Measurements from ENCODE around the gene KAZN. TPM values are rescaled to one million over a fixed set of nuclear protein-coding genes. Genes with fewer than 3 reads are reported as not detected.

KAZN gene
- total and polyA plus RNA-seq, 2 experiments from 2014 or later, result 7.9 to 15.6 TPM

- H3K27ac ChIP-seq, result no peak overlapping the region
- no peaks in the 10 kb centered on the region for H3K9me3 ChIP-seq (ENCODE audit: low read depth)
- H3K27me3 ChIP-seq, result no peaks in the 10 kb centered on the region
- no peak overlapping the region for H2AFZ ChIP-seq
- no peaks in the 10 kb centered on the region for H3K79me2 ChIP-seq
- H3K9me2 ChIP-seq (replicated peaks; ENCODE audit: insufficient read depth), result no peaks in the 10 kb centered on the region
- peaks cover 7% of the 10 kb centered on the region for H4K20me1 ChIP-seq (ENCODE audit: insufficient read depth, poor library complexity, severe bottlenecking)
- no peak for TF ChIP-seq CTCF (IDR thresholded peaks at IDR 0.05; ENCODE audit: poor library complexity)
- TF ChIP-seq EZH2 (IDR thresholded peaks at IDR 0.05; ENCODE audit: borderline replicate concordance), result no peak
- no peak for TF ChIP-seq EZH2phosphoT487 (IDR thresholded peaks at IDR 0.05; ENCODE audit: low read depth, severe bottlenecking, unreplicated experiment)
- 51% methylated on average over 11 of the region's 11 CpGs for WGBS (ENCODE audit: low lambda C conversion rate, missing lambda C conversion rate)
- DNase-seq (ENCODE audit: low spot score), result peak; percentile 15
- no peaks in the 10 kb centered on the region for H3K36me3 ChIP-seq (replicated peaks; ENCODE audit: insufficient read depth, low read depth)
- H3K4me3 ChIP-seq, result no peak overlapping the region
- no peak overlapping the region for H3K4me2 ChIP-seq
- no peaks in the 10 kb centered on the region for H3K4me1 ChIP-seq (ENCODE audit: insufficient read depth)
These were observed 28.6 kb downstream of the KAZN start for GRCh38 chr1:14626869-14627607.

GRCh38 chr1:14627608-14628489 lies 29.4 kb downstream of the KAZN start:
- no peaks in the 10 kb centered on the region for H3K27me3 ChIP-seq
- H3K9me2 ChIP-seq (replicated peaks; ENCODE audit: insufficient read depth), result no peaks in the 10 kb centered on the region
- peaks cover 7% of the 10 kb centered on the region for H4K20me1 ChIP-seq (ENCODE audit: insufficient read depth, poor library complexity, severe bottlenecking)
- peak overlapping the region; percentile 44 for H3K4me2 ChIP-seq
- no peaks in the 10 kb centered on the region for H3K4me1 ChIP-seq (ENCODE audit: insufficient read depth)
- H3K36me3 ChIP-seq (replicated peaks; ENCODE audit: insufficient read depth, low read depth), result no peaks in the 10 kb centered on the region
- no peak overlapping the region for H3K27ac ChIP-seq
- no peak for TF ChIP-seq CTCF (IDR thresholded peaks at IDR 0.05; ENCODE audit: poor library complexity)
- no peak for TF ChIP-seq EZH2phosphoT487 (IDR thresholded peaks at IDR 0.05; ENCODE audit: low read depth, severe bottlenecking, unreplicated experiment)
- TF ChIP-seq EZH2 (IDR thresholded peaks at IDR 0.05; ENCODE audit: borderline replicate concordance), result no peak
- 53% methylated on average over 17 of the region's 17 CpGs for WGBS (ENCODE audit: low lambda C conversion rate, missing lambda C conversion rate)
- H3K4me3 ChIP-seq, result no peak overlapping the region
- no peak for DNase-seq (ENCODE audit: low spot score)
- H2AFZ ChIP-seq, result no peak overlapping the region
- H3K9me3 ChIP-seq (ENCODE audit: low read depth), result no peaks in the 10 kb centered on the region
- no peaks in the 10 kb centered on the region for H3K79me2 ChIP-seq

- Histone ChIP-seq H3K36me3 (replicated peaks; ENCODE audit: insufficient read depth, low read depth) (no peaks in the 10 kb centered on the region), H3K27ac (no peak overlapping the region), H3K9me3 (ENCODE audit: low read depth) (no peaks in the 10 kb centered on the region), H2AFZ (no peak overlapping the region), H3K79me2 (no peaks in the 10 kb centered on the region), H3K4me1 (ENCODE audit: insufficient read depth) (no peaks in the 10 kb centered on the region), H4K20me1 (ENCODE audit: insufficient read depth, poor library complexity, severe bottlenecking) (peaks cover 7% of the 10 kb centered on the region), H3K4me2 (no peak overlapping the region), H3K27me3 (no peaks in the 10 kb centered on the region), H3K9me2 (replicated peaks; ENCODE audit: insufficient read depth) (no peaks in the 10 kb centered on the region), H3K4me3 (no peak overlapping the region)
- 92% methylated on average over 16 of the region's 16 CpGs for WGBS (ENCODE audit: low lambda C conversion rate, missing lambda C conversion rate)
- DNase-seq (ENCODE audit: low spot score), result no peak
- TF ChIP-seq CTCF (IDR thresholded peaks at IDR 0.05; ENCODE audit: poor library complexity) (no peak), EZH2 (IDR thresholded peaks at IDR 0.05; ENCODE audit: borderline replicate concordance) (no peak), EZH2phosphoT487 (IDR thresholded peaks at IDR 0.05; ENCODE audit: low read depth, severe bottlenecking, unreplicated experiment) (no peak)
These were observed 31.0 kb downstream of the KAZN start for GRCh38 chr1:14629363-14630014.
